Fibroblast of skin of back (primary cell): ENCODE results near the gene RGS10.
A peak's percentile ranks its signal among the peaks of the same experiment; 100 is the strongest.
"Not testable (repeated sequence)": the region's sequence is repeated elsewhere in the genome, so short reads cannot be mapped to it uniquely, and the experiment has no call there.

Experiments
- DNase-seq: peaks from one replicate; pipeline ENCODE4 v3.0.0-alpha.2; 2013

The RGS10 gene

DNA sequence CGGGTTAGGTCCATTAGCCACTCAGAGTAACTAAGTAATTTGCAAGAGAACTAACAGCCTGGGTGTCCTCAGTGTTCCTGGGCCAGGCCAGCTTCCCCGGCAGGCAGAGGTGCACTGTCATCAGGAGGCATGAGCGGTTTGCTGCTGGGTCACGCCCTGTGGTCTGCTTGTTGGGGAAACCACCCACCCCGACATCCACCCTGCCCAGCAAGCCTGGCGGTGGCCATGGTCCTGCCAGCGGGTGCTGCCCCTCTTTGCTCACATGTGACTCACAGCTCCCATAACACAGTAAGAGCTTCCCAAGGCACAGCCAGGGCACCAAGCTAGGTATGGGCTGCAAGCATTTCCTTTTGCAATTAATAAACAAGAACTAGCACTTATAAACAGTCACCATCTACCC lies 75.9 kb downstream of the RGS10 start:
- DNase-seq = peak; percentile 20

DNA sequence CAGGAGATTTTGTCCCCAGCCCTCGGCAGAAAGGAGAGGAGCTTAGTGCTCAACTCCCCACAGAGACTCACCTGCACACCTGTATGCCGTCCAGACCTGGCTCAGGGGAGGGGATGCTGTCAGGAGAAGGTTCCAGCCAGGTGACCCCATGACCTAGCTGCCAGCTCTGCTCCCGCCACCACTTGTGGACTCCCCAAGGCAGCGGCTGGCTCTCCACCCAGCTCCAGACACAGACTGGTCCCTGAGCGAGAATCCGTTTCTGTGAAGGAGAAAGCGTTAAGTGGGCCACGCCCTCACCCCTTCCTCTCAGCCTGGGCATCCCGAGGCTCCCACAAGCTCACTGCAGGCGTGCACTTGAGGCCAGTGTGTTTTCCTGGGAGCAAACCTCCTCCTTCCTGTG lies 76.4 kb downstream of the RGS10 start:
- DNase-seq = no peak

DNA sequence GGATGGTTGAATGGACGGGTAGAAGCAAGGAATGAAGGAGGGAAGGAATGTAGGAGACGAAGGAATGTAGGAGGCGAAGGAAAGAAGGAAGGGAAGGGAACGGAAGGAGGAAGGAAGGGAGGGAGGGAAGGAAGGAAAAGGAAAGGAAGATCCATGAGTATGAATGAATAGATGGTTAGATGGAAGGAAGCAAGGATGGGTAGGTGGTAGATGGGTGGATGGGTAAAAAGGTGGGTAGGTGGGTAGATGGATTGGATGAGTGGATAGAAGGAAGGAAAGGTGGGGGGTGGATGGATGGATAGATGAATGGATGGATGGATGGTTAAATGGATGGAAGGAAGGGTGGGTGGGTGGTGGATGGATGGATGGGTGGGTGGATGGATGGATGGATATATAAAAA lies 77.4 kb downstream of the RGS10 start:
- DNase-seq = no peak

DNA sequence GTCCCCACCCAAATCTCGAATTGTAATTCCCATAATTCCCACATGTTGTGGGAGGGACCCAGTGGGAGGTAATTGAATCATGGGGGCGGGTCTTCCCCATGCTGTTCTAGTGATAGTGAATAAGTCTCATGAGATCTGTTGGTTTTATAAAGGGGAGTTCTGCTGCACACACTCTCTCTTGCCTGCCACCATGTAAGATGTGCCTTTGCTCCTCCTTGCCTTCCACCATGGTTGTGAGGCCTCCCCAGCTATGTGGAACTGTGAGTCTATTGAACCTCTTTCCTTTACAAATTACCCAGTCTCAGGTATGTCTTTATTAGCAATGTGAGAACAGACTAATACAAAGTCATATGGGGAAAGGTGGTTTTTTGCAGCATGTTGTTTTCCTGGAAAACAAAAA lies 79.3 kb downstream of the RGS10 start:
- DNase-seq = not testable (repeated sequence)

DNA sequence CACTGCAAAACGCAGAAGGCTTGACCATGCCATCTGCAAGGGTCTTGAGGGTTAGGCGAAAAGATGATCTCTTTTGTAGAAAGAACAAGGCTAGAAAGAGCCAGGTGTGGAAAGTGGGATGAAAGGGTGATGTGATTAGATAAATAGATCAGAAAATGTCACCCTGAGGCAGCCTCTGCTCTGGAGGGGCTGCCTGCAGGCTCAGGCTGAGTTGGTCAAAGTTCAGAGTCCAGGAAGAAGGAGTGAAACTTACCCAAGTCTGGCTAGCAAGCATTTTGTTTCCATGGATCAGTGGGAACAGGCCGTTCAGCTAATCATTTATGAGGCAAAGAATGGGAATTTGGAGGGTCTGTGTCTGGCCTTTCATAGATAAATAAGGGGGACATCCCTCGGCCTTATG lies 79.7 kb downstream of the RGS10 start:
- no peak for DNase-seq

DNA sequence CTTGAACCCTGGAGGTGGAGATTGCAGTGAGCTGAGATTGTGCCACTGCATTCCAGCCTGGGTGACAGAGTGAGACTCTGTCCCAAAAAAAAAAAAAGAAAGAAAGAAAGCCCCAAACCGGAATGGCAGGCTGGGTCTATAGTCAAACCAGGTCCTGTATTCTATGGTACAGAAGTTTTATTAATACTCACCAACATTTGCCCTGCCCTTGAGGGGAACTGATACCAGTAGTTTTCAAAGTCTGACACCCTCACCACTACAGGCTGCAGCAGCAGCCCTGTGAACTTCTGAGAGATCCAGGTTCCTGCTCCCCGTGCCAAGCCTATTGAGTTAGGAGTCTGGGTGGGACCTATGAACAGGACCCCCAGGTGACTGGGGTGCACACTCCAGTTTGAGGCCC lies 80.6 kb downstream of the RGS10 start:
- DNase-seq = no peak

DNA sequence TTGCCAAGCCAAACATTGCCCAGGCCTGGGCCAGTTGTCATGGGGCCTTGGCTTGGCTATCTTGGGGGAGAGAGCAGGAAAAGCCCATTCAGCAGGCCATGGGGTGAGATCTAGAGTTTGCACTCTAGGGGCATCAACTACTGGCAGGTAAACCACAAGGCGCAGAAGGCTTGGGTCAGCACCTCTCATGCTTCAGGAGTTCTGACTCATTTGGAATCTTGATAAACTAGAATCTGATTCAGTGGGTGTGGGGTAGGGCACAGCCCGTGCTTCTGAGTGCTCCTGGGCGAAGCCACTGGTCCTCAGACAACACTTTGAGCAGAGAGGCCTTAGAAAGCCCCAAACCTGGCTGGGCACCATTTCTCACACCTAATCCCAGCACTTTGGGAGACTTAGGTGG lies 81.1 kb downstream of the RGS10 start:
- DNase-seq = no peak

DNA sequence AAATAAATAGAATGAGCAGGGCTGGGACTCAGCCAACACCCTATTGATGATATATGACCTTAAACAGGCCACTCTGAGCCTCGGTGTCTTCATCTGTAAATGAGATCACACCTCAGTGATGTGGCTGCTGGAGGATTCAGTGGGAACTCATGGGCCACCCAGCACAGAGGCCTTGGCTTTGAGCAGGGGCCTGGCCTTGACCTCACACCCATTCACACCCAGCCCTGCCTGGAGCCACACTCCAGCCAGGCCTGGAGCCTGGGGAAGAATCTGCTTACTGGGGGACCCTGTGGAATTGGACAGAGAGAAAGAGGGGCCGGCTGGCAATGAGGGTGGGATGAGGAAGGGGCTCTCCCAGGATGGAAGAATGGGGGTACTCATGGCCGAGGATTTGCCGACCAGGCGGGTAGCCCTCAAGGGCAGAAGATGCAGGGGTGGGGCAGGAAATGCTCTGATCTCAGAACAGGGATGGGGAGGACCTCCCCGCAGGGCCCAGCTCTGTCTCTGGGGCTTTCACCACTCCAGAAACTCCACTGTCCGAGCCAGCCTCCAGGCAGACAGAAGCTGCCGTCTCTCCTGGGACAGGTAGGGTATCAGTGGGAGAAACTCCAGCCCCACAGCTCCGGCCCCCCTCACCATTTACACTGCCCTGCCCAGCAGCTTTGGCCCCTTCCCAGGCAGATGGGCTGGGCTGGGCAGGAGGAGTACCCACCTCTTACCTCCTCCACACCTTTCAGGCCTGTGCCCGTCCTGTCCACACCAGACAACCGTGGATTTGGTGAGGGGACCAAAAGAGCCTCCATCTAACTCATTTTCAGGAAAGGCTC lies 81.9 kb downstream of the RGS10 start:
- no peak for DNase-seq

DNA sequence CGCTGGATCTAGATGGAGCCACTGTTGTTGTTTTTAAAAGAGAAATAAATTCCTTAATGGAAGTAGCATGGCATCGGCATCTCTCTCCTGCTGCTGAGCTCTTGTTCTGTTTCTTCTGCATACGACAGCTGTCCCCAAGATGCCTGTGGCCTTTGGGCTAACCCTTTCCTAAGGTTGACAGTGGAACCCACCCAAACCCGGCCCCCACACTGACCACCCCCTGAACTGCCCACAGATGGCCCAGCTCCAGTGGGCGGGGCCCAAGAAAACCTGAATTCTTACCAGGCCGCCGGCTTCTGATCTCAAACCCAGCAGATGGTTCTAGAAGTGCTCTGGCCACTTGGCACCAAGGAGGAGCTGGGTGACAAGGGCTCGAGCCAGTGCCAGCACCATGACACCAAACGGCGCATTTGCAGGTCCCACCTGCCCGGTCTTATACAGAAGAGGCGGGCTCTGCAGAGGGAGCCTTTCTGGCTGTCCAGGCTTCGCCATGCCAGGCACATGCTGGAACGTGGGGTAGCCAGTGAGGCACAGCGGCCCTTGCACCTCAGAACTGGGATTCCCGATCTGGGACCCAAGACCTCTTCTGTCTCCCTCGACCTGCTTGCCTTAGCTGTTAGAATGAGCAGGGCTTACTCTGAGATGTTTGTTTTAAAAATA lies 82.7 kb downstream of the RGS10 start:
- DNase-seq = no peak

DNA sequence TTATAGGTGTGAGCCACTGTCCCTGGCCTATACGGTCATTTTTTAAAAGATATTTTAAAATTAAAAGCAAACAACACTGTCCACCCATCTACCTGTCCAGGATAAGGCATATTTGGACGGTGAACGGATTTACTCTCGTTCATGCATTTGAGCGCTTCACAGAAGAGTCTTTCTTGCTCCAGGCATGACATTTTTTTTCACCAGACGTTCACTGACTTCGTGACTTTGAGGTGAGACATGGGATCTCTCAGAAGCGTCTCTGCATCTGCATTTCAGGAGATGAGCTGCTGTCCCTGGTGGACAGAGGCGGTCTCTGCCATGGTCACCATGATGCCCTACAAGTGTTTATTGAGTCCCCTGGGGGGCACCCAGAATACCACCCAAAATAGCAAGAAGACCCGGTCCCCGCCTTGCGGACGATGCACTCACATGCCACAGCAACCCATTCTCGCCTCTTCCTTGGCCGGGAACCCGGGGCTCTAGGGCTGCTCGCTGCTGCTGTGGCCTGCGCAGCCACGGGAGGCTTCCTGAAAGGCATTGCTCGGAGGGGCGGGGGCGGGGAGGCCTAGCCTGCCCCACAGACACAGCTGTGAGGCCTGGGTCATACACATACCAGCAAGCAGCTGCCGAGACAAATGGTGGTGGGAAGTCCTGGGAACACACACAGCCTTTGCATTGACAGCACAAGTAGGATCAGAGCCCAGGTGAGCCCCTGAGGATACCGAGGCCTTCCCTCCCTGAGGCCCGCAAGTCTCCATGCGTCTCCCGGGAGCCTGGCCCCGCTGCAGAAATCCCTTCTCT lies 84.4 kb downstream of the RGS10 start:
- no peak for DNase-seq

DNA sequence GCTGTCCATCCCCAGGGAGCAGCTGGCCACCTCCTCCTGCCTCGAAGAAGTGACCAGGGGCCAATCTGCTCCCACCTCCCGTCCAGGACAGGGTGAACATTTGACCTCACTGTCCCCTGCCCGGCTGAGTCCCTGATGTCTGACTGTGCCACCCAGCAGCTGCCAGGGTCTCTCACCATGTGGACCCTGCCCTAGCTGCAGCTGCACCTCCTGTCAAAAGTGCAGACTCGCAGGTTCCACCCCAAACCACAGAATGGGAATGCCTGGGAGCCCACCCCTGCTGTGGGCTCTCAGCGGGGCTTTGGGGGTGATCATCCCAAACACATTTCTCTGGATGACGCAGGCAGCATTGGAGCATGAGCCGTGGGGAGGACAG lies 86.1 kb downstream of the RGS10 start:
- no peak for DNase-seq

DNA sequence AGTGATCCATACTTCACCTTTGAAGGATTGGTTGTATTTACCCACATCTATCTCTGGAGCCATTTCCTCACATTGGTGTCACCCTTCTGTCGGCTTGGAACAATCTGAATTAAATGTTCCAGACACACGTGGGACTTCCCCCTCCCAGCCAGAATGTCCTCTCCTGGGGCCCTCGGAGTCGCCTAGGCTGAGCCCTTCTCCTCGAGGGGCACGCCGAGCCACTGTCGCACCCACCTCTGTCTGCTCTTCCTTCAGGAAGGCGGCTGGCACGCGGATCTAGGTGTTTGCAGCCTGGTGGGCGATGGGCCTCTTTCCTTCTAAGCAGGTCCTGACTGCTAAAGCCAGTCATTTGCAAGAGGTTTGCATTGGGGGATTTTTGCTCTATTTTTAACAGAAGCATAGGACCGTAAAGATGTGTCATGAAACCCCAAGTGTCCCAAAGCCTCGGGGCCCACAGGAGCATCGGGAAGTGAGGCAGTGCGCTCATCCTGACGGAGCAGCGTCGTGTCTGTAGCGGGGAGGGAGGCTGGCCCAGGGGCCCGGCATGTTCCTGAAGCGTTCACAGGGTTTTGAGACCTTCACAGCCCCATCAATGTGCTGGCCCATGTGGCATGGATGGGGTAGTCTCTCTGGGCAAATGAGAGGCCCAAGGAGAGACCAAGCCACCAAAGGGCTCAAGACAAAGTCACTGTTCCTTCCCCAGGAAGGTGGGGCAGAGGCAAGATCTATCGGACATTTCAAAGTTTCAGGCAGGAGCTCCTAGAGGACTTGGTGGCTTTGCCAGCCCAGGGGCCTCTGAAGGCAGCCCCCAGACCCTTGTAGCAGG lies 86.7 kb downstream of the RGS10 start:
- no peak for DNase-seq

DNA sequence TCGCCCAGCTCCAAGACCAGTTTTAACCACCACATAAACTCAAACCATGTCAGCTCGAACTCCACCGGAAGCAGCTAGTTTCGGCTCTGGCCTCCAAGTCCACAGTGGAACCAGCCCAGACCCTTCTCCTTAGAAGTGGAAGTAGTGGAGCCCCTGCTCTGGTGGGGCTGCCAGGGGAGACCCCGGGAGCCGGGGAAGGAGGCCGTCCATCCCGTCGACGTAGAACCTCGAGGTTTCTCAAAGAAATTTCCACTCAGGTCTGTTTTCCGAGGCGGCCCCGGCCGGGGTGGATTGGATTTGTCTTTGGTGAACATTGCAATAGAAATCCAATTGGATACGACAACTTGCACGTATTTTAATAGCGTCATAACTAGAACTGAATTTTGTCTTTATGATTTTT lies 87.5 kb downstream of the RGS10 start:
- no peak for DNase-seq

DNA sequence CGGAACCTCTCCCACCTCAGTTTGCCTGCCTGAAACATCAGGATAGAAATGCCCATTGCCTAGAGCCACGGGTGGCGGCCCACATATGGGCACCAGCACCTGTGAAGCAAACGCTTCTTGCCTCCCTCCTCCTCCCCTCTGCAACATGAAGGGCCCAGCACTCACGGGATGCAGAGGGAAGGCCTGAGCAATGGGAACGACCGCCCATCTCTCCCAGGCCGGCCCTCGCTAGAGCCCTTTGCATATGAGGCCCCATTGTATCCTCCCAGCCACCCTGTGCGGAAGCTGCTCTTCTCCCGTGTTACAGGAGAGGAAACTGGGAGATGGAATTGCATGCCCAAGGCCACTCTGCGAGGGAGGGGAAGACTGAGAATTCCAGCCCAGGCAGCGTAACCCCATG lies 88.2 kb downstream of the RGS10 start:
- no peak for DNase-seq

DNA sequence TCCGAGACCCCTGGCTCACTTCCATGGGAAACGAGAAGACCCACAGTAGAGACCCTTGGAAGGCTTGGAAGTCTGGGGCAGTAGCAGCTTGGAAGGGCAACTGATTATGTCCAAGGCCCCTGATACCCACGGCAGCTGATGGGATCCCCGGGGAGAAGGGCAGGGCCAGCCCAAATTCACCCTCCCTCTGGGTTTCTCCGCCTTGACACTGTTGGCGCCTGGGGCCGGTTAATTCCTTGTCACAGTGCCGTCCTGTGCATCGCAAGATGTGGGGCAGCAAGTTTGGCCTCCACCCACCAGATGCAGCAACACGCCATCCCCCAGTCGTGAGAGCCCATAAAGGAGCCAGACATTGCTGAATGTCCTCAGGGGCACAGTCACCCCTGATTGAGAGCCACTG lies 89.2 kb downstream of the RGS10 start:
- no peak for DNase-seq

DNA sequence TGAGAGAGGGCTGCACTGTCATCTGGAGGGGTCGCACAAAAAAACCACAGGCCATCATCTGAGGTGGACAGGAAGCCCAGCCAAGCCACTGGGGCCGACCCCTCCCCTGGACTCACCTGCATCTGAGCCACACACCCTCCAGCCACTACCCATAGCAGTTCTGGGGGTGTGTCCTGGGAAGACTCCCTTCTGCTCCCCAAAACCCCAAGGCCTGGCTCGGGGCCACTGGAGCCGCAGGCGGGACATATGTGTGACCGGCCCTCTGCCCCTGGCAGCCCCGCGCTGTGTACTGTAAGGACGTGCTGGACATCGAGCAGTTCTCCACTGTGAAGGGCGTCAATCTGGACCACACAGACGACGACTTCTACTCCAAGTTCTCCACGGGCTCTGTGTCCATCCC lies 90.1 kb downstream of the RGS10 start:
- DNase-seq = no peak

DNA sequence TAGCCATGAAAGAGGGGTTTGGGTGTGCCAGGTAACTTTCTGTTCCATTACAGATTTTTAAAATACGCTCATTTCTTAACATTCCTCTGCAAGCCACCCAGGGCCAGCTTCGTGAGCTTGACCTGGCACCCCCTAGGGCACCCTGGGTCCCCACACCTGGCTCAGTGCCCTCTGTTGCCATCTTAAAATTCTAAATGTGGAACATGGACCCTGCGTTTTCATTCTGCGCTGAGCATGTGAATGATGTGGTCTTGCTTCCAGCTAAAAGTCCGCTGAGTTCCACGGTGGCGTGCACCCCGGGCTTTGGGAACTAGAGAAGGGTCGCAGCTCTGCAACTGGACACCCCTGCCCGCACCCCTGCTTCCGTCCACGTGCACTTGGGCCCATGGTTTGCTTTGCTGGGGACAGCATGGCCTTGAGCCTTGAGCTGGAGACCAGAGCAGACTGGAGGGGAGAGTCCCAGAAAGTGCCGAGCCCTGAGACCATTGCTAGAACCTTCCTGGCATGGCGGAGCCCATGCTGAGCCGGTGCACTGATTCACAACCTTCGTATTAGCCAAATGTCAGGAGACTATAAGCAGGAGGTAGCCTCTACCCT lies 91.1 kb downstream of the RGS10 start:
- no peak for DNase-seq

DNA sequence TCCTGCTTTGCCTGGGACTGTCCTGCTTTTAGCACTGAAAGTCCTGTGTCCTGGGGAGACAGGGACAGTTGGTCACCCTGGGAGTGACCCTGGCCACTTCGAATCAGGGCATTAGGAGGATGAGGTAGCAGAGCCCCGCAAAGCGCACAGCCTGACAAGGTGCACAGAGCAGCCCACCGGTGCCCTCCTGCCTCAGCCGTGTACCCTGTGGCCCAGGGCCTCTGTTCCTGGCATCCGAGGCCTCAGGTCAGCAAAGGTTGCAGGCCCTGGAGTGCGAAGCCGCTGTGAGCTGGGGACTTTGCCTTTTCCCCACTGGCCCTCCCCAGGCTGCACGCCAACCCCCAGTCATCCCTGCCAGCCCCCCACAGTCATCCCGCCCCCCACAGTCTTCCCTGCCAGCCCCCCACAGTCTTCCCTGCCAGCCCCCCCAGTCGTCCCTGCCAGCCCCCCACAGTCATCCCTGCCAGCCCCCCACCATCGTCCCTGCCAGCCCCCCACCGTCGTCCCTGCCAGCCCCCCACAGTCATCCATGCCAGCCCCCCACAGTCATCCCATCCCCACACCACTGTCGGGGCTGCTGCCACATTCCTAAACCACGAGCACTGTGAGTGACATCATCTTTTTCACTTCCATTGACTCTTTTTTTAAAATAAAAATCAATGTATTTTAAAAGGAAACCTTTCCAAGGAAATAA lies 91.8 kb downstream of the RGS10 start:
- peak; percentile 21 for DNase-seq
